ENCODE results near the gene TMEM255B.

DNA sequence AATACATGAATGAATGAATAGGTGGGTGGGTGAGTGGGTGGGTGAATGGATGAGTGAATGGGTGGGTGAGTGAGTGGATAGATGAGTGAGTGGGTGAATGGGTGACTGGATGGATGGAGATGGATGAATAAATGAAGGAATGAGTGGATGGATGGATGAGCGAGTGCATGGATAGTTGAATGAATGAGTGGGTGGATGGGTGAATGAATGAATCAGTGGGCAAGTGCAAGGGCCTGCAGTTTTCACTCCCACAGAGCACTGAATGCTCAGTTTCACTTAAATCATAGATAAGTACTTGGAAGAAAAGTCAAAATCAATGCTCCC, 92.4 kb downstream of the TMEM255B start:
- TF ChIP-seq, protein P1, sequence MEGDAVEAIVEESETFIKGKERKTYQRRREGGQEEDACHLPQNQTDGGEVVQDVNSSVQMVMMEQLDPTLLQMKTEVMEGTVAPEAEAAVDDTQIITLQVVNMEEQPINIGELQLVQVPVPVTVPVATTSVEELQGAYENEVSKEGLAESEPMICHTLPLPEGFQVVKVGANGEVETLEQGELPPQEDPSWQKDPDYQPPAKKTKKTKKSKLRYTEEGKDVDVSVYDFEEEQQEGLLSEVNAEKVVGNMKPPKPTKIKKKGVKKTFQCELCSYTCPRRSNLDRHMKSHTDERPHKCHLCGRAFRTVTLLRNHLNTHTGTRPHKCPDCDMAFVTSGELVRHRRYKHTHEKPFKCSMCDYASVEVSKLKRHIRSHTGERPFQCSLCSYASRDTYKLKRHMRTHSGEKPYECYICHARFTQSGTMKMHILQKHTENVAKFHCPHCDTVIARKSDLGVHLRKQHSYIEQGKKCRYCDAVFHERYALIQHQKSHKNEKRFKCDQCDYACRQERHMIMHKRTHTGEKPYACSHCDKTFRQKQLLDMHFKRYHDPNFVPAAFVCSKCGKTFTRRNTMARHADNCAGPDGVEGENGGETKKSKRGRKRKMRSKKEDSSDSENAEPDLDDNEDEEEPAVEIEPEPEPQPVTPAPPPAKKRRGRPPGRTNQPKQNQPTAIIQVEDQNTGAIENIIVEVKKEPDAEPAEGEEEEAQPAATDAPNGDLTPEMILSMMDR (conservative IDR thresholded peaks at IDR 0.05), result no peak
- no peak for TF ChIP-seq EZH2 (IDR thresholded peaks at IDR 0.05; ENCODE audit: low read depth)
